ENCODE data around the gene PANK4.

PANK4 gene

DNA sequence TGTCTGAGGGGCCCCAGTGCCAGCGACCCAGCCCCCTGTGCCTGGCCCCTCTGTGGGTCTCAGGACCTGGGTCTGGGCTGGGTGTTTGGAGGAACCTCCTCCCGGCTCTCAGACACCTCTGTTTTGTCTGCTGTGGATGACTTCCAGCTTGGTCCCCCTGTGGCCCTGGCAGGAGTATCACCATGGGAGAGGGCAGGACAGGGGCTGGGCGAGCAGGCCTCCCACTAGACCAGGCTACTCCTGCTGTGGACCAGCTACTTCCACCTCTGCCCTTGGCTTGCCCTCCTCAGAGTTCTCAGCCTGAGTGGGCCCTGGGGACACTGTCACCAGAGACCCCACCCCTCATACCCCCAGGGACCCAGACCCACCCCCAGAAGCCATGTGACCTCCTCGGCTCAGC is 28.5 kb downstream of the PANK4 start:
- DNase-seq (ENCODE audit: low spot score) = no peak

DNA sequence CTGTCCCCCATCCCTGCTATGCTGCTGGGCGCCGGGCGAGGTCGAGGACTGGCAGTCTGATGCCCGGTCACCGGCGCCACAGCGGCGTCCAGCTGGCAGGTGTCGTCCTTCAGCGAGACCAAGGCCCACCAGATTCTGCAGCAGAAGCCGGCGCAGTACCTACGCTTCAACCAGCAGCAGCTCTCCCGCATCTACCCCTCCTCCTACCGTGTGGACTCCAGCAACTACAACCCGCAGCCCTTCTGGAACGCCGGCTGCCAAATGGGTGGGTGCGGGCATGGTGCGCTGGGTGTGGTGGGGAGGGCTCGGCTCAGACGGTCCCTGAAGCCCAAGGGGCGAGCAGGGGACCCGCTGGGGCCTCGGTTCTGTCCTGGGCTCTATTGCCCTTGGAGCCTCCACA is 29.6 kb downstream of the PANK4 start:
- no peak for DNase-seq (ENCODE audit: low spot score)

DNA sequence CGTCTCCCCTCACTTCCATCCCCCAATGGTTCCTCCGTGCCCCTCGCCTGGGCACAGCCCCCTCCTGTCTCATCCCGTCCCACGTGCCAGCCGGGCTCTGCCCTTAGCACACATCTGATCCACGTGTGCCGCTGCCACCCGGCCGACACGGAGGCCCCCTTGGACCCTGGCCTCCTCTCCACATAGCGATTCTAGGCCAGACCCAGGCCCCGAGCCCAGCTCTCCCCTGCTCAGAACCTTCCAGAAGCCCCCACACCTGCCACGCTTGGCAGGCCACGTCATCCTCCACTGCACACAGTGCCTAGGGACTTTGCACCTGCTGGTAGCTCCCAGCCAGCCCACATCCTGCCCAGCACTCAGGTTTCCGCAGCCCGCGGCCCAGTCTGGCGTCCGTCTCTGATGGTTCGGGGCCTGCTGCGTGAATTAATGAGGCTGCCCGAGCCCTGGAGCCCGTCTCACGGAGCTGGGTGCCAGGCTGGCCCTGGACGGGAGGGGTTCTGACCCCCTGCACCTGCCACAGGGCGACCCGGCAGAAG is 30.2 kb downstream of the PANK4 start:
- no peak for DNase-seq (ENCODE audit: low spot score)

DNA sequence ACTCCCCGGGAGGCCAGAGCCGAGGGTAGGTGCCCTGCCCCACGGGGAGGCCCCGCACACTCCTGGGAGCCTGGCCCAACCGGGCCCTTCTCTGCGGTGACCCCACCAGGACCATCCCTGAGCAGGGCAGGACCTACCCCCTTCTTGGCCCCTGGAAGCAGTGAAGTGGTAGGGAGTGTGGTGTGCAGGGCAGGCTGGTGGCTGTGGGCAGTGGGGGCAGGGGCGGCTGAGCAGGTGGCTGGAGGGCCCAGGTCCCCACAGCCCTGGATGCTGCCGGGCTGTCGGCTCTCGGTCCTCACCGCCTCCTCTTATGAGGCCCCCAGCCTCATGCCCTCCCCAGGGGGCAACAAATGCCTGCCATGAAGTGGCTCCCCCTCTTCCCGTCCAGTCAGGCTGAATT is 30.9 kb downstream of the PANK4 start:
- DNase-seq (ENCODE audit: low spot score) = no peak

DNA sequence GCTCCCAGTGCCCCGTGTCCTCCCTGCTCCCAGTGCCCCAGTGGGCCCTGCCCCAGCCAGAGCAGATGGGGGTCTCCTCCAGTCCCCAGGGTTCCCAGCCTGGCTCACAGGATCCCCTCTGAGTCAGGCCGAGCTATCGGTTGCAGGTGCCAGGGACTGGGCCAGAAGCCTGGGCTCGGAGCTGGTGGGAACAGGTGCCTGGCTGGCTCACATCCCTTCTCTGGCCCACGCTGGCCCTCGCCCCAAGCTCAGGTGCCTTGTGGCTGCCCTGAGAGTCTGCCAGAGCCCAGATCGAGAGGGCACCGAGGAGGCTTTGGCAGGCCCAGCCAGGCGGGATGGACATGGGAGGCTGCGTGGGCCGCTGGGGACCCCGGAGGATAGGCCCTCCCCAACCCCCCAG is 31.4 kb downstream of the PANK4 start:
- peak; percentile 88 for DNase-seq (ENCODE audit: low spot score)

DNA sequence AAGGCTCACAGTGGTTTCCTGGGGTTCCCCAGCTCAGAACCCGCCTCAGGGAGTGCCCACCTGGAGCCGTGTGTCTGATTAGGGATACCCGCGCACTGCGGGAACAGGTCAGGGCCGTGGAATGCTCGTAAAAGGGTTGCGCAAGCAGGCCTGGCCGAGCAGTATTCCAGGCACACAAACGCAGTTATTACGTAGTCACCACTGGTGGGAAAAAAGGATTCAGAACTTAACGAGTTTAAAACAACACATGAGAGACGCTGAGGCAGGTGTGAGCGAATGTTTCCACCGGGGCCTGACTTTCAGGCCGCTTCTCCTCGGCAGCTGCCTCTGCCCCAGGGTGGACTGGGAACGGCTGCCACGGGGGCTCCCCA is 32.1 kb downstream of the PANK4 start:
- DNase-seq (ENCODE audit: low spot score) = no peak

DNA sequence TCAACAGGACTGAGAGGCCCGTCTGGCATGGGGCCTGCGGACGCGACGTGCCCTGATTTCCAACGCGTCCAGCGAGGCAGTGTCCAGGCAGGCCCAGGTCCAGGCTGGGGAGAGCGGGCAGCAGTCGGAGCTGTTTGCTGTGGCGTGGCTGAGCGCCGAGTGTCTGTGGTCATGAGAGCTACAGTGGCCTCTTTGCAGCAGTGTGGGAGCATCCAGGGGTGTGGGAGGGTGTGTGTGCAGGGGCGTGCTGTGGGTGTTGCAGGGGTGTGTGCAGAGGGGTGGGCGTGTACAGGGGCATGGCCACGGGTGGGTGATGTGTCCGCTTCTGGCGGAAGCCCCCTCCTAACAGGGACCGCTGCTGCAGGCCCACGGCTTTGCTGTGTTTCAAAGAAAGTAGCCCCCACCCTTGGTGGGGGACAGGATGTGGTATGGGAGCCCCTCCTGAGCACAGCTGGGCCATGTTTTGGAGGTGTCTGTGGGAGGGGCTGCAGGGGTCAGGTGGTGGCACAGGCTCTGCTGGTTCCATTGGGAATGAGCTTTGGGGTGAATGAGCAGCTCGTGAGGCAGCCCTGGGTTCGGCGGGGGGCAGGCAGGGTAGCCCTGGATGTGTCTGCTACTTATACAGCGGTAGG is 32.6 kb downstream of the PANK4 start:
- peak; percentile 62 for DNase-seq (ENCODE audit: low spot score)

DNA sequence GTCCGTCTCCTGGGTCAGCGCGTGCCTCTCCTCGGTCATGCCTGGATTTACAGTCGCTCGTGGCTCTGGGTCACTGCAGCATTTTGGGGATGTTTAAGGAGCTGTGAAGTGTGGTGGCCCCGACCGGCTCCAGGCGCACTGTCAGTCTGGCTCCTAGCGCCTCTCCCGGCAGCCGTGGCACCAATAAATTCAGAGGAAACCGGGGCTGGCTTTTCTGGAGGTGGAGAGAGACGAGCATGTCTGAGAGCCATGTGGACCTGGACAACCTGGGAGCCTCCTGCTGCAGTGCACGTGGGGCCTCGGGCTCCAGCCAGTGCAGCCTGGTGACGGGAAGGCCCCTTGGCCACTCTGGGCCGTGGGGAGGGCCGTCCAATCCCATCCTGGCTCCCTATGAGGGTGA is 33.2 kb downstream of the PANK4 start:
- DNase-seq (ENCODE audit: low spot score) = peak; percentile 46

DNA sequence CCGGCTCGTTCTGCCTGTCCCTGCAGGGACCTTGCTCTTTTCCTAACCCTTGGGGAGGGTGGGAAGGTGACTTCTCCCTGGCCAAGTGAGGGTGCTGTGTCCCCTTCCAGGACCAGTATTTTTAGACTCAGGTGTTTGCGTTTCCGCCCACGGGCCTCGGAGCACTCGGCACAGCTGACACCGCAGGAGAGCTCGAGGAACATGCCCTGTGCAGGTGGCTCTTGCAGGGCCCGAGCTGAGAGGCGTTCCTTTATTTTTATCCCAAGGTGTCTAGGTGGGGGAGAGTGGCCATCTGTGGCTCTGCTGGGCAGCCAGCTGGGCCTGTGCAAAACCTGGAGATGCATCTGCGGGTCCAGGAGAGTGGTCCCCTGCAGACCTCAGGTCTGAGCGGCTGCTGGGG is 34.3 kb downstream of the PANK4 start:
- peak; percentile 79 for DNase-seq (ENCODE audit: low spot score)

DNA sequence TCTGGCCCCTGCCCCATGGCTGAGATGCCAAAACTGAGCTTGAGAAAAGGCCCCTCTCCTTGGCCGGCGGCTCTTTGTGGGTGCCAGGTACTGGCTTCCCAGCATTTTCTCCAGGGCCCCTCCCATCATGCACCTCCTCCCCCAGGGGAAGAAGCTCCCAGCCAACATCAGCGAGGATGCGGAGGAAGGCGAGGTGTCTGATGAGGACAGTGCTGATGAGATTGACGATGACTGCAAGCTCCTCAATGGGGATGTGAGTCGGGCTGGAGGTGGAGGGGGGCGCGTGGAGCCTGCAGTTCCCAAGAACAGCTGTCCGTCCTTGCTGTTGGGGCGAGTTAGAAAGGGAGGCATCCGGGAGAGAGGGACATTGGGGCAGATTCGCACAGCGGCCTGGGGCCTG is 36.8 kb downstream of the PANK4 start:
- DNase-seq (ENCODE audit: low spot score) = no peak

DNA sequence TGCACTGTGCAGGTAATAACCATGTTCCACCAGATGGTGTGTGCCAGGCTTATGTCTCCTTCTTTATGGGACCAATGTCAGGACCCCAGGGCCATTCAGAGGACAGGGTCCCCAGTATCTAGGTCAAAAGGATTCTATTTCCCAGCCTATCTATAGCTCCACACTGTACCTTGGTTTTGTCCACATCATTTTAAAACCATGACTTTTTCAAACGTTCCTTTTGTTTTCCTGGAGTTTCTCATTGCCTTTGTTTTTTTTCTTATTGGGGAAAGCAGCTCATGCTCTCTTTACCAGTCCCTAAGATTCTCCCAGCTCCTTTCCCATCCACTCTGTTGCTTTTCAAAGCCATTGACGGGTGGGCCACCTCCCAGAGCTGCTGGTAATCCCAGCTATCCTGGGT is 37.7 kb downstream of the PANK4 start:
- DNase-seq (ENCODE audit: low spot score) = no peak

DNA sequence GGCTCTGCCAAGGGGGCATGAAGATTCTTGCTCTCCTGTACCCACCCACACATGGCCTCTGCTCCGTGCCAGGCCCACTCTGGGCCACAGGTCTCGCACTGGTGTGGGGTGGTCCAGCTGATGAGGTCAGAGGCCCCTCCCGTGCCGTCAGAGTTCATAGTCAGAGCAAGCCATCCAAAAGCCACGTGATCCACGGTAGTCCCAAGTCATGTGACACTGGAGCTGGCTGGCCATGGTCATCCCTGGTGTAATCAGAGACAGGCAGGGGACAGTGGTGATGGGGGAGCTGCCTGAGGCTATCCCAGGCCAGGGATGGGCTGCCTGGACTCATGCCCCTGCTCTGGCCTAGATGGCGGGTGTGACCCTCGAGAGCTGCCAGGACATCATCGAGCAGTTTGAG is 39.8 kb downstream of the PANK4 start:
- no peak for DNase-seq (ENCODE audit: low spot score)

DNA sequence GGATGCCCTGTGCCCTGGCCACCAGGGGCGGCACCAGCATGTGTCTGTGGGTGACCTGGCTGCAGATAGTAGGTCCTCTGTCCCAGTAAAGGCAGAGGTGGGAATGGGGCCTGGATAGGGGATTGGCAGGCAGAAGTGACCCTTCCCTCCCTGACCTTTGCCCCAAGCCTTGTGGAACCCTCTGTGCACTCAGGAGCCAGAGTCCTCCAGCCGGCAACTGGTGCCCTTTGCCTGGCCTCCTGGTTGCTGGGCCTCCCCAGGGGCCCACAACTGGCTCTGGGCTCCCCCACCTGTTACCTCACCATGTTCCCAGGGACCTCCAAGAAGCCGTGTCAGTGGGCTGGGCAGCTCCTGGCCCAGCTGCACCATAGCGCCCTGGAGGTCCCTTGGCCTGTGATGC is 40.4 kb downstream of the PANK4 start:
- DNase-seq (ENCODE audit: low spot score) = no peak

DNA sequence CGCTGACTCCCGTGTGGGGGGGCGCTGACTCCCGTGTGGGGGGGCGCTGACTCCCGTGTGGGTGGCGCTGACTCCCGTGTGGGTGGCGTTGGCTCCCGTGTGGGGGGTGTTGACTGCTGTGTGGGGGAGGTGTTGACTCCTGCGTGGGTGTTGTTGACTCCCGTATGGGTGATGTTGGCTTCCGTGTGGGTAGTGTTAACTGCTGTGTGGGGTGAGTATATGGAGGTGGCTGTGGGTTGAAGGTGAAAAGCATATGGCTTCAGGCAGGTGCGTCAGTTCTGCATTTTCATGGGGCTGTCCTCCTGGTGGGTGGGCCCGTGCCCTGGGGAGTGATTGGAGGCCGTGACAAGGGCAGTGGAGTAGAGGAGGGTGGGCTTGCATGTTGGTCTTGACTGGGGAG is 42.4 kb downstream of the PANK4 start:
- DNase-seq (ENCODE audit: low spot score) = no peak

DNA sequence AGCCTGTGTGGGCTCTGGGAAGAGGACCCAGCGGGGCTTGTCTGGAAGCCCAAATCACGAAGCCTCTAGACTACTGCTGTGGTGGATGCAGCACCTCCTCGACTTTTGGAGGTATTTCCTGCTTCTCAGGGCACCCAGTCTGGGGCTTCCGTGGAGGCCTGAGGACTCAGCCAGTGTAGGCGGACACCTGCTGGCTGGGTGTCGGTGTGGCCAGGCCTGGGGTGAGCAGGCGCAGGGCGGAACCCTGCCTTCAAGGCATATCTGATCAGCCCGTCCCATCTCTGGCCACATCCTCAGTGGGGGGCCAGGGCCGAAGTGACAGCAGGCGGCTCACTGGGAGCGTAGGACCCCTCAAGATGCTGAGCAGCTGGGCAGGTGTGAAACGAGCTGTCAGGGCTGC is 43.4 kb downstream of the PANK4 start:
- no peak for DNase-seq (ENCODE audit: low spot score)

DNA sequence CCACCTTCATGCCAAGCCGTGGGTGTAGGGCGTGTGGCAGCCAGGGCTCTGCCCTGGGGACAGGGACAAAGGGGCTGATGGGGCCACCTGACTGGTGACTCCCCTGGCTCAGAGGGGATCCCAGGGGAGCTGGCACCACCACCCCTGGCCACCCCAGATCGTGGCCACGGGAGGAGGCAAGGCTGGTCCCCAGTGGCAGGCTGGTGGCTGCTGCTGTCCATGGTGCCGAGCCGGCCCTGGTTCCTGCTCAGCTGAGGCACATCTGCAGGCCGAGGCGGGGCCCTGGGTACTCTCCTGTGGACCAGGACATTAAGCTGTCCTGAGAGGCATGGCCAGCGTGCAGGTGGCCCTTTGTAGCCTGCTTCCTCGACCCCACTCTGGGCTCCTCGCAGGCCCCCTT is 43.8 kb downstream of the PANK4 start:
- DNase-seq (ENCODE audit: low spot score) = no peak

DNA sequence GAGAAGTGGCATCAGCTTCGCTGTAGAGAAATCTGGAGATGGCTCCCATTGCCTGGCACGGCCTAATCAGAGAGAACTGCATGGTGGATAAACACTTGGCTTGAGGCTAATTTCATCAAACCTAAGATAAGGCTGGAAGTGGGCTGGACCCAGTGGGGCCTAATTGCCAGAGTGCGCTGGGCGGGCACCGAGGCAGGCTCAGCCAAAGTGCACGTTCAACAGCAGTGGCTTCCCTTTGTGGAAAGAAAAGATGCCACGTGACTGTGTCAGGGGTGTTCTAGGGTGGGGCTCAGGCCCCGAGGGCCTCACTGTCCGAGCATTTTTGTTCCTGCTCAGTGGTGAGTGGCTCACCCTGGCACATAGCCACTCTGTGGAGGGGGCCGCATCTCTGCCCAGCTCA is 44.5 kb downstream of the PANK4 start:
- no peak for DNase-seq (ENCODE audit: low spot score)

DNA sequence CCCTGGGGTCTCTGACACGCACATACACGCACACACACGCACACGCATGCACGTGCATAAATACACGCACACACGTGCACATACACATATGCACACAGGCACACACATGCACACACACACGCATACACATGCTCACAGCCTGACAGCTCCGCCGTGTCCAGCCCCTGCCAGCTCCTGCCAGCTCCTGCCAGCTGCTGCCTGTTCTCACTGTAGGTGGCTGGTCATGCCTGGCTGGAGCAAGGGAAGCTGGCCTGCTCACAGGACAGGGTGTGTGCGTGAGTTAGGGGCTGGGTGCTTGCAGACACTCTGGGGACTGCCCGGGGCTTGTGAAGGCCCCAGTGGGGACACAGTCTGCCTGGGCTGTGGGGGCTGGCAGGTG is 45.4 kb downstream of the PANK4 start:
- no peak for DNase-seq (ENCODE audit: low spot score)

DNA sequence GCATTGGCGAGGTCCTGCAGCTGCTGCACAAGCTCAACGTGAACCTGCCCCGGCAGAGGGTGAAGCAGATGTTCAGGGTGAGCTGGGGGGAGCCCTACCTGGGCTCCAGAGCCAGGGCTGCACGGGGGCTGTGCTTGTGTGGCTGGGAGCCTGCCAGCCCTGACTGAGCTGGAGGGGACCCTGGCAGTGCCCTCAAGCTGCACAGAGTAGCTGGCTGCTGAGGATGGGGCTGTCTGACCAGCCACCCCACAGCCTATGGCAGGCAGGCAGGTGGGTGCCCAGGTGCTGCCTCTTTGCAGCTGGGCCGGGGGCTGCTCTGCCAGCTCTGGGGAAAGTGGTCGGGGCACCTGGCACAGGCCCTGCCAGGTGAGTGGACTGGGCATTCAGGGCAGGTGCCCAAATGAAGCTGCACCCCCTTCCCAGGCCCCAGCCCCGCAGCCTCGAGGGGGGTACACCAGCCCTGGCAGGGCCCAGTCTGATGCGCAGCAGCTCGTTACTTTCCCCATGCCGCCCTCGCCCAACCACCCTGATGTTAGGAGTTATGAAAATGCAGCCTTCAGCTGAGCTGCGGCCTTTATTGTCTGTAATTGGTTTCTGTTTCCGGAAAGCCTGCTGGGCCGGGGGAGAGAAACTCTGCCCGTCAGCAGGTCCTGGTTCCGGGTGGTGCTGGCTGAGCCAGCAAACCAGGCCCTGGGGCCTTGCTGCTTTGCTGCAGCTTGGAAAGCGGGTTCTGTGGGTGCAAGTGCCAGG is 46.0 kb downstream of the PANK4 start:
- DNase-seq (ENCODE audit: low spot score) = no peak

DNA sequence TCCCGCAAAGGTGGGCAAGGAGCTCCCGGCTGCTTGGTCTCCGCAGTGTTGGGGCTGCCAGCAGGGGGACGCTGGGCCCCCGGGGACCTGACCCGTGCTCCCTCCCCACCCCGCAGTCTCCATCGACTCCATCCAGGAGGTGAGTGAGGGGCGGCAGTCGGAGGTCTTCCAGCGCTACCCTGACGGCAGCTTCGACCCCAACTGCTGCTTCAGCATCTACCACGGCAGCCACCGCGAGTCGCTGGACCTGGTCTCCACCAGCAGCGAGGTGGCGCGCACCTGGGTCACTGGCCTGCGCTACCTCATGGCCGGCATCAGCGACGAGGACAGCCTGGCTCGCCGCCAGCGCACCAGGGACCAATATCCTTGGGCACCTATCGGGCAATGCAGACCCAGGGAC is 46.8 kb downstream of the PANK4 start:
- DNase-seq (ENCODE audit: low spot score) = no peak

DNA sequence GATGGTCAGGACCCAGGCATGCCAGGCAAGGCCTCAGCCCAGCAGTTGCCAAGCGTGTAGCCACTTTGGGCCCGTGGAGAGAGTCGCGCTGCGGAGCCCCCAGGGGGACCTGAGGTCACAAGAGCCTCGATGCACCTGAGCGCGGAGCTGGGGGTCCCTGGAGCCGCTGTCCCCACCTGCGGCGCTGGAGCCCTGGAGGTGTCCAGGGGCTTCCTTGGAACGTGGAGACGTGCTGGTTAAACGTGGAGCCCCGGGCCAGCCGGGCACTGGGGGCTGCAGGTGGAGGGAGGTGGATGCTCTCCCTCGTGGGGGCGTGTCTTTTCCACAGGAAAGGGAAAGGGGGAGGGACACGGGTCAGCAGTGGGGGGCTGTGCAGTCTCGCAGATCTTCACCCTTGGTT is 47.2 kb downstream of the PANK4 start:
- DNase-seq (ENCODE audit: low spot score) = no peak

DNA sequence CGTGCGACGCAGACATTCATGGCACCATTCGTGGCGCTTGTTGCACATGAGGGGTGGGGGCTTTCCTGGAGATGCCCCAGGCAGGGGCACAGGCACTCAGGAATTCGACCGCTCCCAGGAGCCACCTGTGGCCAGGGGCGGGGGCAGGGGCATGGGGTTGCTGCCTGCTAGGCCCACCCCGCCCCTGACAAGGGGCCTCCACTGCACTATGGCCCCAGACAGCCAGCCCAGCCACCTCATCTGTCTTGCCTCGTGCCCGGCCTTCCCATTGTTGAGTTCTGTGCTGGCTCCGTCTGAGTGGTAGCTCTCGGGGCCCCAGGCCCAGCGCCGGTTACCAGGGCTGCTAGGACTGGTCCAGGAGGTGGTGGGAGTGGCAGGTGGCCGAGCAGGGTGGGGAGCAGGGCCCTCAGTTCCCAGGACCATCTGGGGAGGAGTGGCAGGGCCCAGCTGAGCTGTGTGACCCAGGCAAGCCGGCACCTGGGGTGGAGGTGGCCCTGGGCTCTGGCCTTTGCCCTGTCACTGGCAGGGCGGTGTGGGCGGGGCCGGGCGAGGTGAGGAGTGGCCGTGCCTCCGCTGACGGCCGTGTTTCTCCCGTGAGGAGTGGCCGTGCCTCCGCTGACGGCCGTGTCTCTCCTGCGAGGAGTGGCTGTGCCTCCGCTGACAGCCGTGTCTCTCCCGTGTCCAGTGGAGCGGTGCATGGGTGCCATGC is 48.5 kb downstream of the PANK4 start:
- no peak for DNase-seq (ENCODE audit: low spot score)

DNA sequence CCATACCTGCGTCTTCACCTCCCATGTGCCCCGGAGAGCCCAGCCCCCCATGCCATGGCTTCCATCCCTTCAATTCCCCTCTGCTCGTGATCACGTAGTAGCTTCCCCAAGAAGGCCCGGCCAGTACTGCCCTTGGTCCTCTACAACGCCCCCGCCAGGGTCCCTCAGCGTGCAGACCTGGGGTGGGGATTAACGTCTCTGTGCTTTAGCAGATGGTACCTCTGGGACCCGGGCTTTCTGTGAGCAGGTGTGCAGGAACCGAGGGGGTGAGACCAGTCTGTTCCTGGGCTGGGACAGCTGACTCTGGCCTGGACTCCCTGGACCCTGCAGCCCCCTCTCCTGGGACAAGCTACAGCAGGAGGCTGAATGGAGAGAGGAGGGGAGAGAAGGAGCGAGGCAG is 49.1 kb downstream of the PANK4 start:
- DNase-seq (ENCODE audit: low spot score) = no peak

All from cerebellar cortex (tissue), 1 donor.